Panc1 (cell line): Measurements from ENCODE around the gene HID1. TPM values are rescaled to one million over a fixed set of nuclear protein-coding genes. Genes with fewer than 3 reads are reported as not detected.

Source experiments
- ATAC-seq: fragments of 200-7000 bp; cut with Tn5 transposase; 2 replicates; pipeline ENCODE4 v1.9.1; 2020; ENCODE audit warnings: mild to moderate bottlenecking, moderate library complexity
- BruUV-seq: library from RNA; stranded (reverse); fragments of 400-500 nt; replicated peaks from 2 replicates; lab custom pipeline; 2021; lab: Mats Ljungman, UMichigan
- CTCF ChIA-PET: fragments of 300-600 bp; sonication (Branson Sonifier 250); formaldehyde crosslinking; loops from one replicate; lab custom pipeline; 2022; ENCODE audit warnings: antibody characterized with exemption; lab: Charles Lee
- POLR2A ChIA-PET: fragments of 300-600 bp; sonication (Branson Sonifier 250); formaldehyde crosslinking; loops from one replicate; lab custom pipeline; 2022; ENCODE audit warnings: antibody characterized with exemption; lab: Charles Lee
- DNase-seq: peaks from one replicate; pipeline ENCODE4 v3.0.0-alpha.2; 2010; ENCODE audit warnings: low read depth, low spot score
- H3K27ac ChIP-seq: 2 replicates; pipeline ENCODE4 v1.5.1; 2011; ENCODE audit warnings: mild to moderate bottlenecking, low read length, inconsistent platforms
- H3K27me3 ChIP-seq: fragments of 200-500 bp; sonication (Bioruptor generic); 2 replicates; pipeline ENCODE4 v1.6.0; 2014; ENCODE audit warnings: low read length, inconsistent platforms; ENCODE audit not compliant: control insufficient read depth, insufficient read depth
- H3K36me3 ChIP-seq: fragments of 200-500 bp; sonication (Bioruptor generic); 2 replicates; pipeline ENCODE4 v1.5.1; 2014; ENCODE audit warnings: inconsistent platforms, mild to moderate bottlenecking, low read length, moderate library complexity; ENCODE audit not compliant: control insufficient read depth, insufficient read depth
- H3K4me1 ChIP-seq: 2 replicates; pipeline ENCODE4 v1.5.1; 2011; ENCODE audit warnings: inconsistent platforms, mild to moderate bottlenecking, low read length, moderate library complexity; ENCODE audit not compliant: control insufficient read depth, insufficient read depth
- H3K4me3 ChIP-seq, 2 experiments: 2 replicates each; pipeline ENCODE4 v1.5.1; 2011 to 2012; ENCODE audit warnings: low read depth in 2 of 2, low read length in 2 of 2, mild to moderate bottlenecking in 2 of 2, inconsistent platforms in 1 of 2, moderate library complexity in 1 of 2
- H3K9me3 ChIP-seq: fragments of 200-500 bp; sonication (Bioruptor generic); 2 replicates; pipeline ENCODE4 v1.5.1; 2014; ENCODE audit warnings: low read depth, mild to moderate bottlenecking, inconsistent platforms, low read length, moderate library complexity; ENCODE audit not compliant: control insufficient read depth, insufficient read depth
- POLR2AphosphoS5 ChIP-seq: IDR thresholded peaks from 2 replicates; pipeline ENCODE4 v1.6.1; 2012; ENCODE audit warnings: mild to moderate bottlenecking, low read depth, low read length, moderate library complexity
- SIN3A ChIP-seq: IDR thresholded peaks from 2 replicates; pipeline ENCODE4 v1.6.1; 2012; ENCODE audit warnings: low read depth, mild to moderate bottlenecking, low read length, moderate library complexity, borderline replicate concordance; ENCODE audit not compliant: insufficient read depth
- TCF7L2 ChIP-seq: IDR thresholded peaks from 2 replicates; pipeline ENCODE4 v1.6.1; 2011; ENCODE audit warnings: mild to moderate bottlenecking, low read depth, low read length, inconsistent platforms
- in situ Hi-C: cut with HindIII; loops from 2 replicates; pipeline ENCODE4 v1.10.0; 2016; ENCODE audit warnings: low sequenced_read_pairs, low pct_unique_long_range_greater_than_20kb
- intact Hi-C: fragments of 100-400 bp; cut with micrococcal nuclease; formaldehyde crosslinking; loops from one replicate; pipeline ENCODE4 v1.10.0; 2022; ENCODE audit not compliant: unreplicated experiment
- total RNA-seq: library from RNA; stranded (reverse); gene quantifications from one replicate; pipeline ENCODE4 v1.2.1, GENCODE V29; 2021; ENCODE audit not compliant: unreplicated experiment
- TF ChIP-seq, protein P1 (sequence below): fragments of 450-650 bp; IDR thresholded peaks from 2 replicates; pipeline ENCODE4 v1.5.1; 2017; ENCODE audit warnings: mild to moderate bottlenecking
- TF ChIP-seq, protein P2 (sequence below), 2 experiments: IDR thresholded peaks; 2 replicates each; pipeline ENCODE4 v1.6.1; 2011 to 2012; ENCODE audit warnings: low read depth in 2 of 2, control low read depth in 1 of 2, low read length in 1 of 2, mild to moderate bottlenecking in 1 of 2, moderate library complexity in 1 of 2; ENCODE audit not compliant: insufficient read depth in 1 of 2

HID1 gene
- total RNA-seq, 1 experiment from 2014 or later, result 10.9 TPM

DNA sequence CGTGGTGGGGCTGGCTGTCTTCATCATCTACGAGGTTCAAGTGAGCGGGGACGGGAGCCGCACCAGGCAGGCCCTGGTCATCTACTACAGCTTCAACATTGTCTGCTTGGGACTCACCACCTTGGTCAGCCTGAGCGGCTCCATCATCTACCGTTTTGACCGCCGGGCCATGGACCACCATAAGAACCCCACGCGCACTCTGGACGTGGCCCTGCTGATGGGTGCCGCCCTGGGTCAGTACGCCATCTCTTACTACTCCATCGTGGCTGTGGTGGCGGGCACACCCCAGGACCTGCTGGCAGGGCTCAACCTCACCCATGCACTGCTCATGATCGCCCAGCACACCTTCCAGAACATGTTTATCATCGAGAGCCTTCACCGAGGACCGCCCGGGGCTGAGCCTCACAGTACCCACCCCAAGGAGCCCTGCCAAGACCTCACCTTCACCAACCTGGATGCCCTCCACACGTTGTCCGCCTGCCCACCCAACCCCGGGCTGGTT lies 42.0 kb downstream of the HID1 start:
- Histone ChIP-seq H3K27me3 (peaks cover 3% of the 10 kb centered on the region), H3K36me3 (no peaks in the 10 kb centered on the region), H3K4me1 (no peaks in the 10 kb centered on the region), H3K27ac (no peak overlapping the region), H3K4me3 (no peak overlapping the region), H3K9me3 (no peaks in the 10 kb centered on the region)
- ATAC-seq (no peak), DNase-seq (no peak)
- POLR2A ChIA-PET, result no interaction called here
- intact Hi-C loops, result no loop called here
- in situ Hi-C loops, result no loop called here
- CTCF ChIA-PET, result no interaction called here
- BruUV-seq, result no TSS peak
- TF ChIP-seq, protein P1, sequence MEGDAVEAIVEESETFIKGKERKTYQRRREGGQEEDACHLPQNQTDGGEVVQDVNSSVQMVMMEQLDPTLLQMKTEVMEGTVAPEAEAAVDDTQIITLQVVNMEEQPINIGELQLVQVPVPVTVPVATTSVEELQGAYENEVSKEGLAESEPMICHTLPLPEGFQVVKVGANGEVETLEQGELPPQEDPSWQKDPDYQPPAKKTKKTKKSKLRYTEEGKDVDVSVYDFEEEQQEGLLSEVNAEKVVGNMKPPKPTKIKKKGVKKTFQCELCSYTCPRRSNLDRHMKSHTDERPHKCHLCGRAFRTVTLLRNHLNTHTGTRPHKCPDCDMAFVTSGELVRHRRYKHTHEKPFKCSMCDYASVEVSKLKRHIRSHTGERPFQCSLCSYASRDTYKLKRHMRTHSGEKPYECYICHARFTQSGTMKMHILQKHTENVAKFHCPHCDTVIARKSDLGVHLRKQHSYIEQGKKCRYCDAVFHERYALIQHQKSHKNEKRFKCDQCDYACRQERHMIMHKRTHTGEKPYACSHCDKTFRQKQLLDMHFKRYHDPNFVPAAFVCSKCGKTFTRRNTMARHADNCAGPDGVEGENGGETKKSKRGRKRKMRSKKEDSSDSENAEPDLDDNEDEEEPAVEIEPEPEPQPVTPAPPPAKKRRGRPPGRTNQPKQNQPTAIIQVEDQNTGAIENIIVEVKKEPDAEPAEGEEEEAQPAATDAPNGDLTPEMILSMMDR, result no peak
- TF ChIP-seq SIN3A (no peak), TCF7L2 (no peak), POLR2AphosphoS5 (no peak)
- TF ChIP-seq, protein P2, sequence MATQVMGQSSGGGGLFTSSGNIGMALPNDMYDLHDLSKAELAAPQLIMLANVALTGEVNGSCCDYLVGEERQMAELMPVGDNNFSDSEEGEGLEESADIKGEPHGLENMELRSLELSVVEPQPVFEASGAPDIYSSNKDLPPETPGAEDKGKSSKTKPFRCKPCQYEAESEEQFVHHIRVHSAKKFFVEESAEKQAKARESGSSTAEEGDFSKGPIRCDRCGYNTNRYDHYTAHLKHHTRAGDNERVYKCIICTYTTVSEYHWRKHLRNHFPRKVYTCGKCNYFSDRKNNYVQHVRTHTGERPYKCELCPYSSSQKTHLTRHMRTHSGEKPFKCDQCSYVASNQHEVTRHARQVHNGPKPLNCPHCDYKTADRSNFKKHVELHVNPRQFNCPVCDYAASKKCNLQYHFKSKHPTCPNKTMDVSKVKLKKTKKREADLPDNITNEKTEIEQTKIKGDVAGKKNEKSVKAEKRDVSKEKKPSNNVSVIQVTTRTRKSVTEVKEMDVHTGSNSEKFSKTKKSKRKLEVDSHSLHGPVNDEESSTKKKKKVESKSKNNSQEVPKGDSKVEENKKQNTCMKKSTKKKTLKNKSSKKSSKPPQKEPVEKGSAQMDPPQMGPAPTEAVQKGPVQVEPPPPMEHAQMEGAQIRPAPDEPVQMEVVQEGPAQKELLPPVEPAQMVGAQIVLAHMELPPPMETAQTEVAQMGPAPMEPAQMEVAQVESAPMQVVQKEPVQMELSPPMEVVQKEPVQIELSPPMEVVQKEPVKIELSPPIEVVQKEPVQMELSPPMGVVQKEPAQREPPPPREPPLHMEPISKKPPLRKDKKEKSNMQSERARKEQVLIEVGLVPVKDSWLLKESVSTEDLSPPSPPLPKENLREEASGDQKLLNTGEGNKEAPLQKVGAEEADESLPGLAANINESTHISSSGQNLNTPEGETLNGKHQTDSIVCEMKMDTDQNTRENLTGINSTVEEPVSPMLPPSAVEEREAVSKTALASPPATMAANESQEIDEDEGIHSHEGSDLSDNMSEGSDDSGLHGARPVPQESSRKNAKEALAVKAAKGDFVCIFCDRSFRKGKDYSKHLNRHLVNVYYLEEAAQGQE (IDR thresholded peaks at IDR 0.05; ENCODE audit: insufficient read depth in 1 of 2, low read depth in 2 of 2, low read length in 1 of 2), result no peak

DNA sequence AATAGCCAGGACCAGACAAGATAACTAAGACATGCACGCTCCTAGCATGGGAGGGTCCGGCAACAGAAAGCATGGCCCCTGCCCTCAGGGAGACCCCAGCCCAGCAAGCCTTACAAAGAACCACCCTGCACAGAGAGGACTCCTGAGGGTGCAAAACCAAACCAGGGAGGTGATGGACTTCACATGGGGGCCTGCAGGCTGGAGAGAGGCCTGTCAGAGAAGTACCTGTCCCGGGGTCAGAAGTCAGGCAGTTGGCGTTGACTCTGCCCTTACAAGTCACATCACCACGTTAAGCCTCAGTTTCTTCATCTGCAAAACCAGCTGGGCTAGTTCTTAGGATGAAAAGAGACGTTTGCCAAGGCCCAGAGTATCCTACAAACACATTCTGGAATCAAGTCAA lies 43.8 kb downstream of the HID1 start:
- H3K27me3 ChIP-seq, result peaks cover 12% of the 10 kb centered on the region
- no TSS peak for BruUV-seq
- POLR2A ChIA-PET, result no interaction called here
- H3K27ac ChIP-seq, result no peak overlapping the region
- intact Hi-C loops (no loop called here), in situ Hi-C loops (no loop called here)
- H3K4me1 ChIP-seq, result no peaks in the 10 kb centered on the region
- no peaks in the 10 kb centered on the region for H3K9me3 ChIP-seq
- DNase-seq (no peak), ATAC-seq (no peak)
- H3K4me3 ChIP-seq, result no peak overlapping the region
- CTCF ChIA-PET, result interaction anchor here (1.0 to 1.1 kb wide), 2 partner anchors 9 to 27 kb away, joined by 3 read pairs; no protein-coding TSS in a partner anchor
- H3K36me3 ChIP-seq, result no peaks in the 10 kb centered on the region
- TF ChIP-seq SIN3A (no peak), TCF7L2 (no peak), POLR2AphosphoS5 (no peak)
- TF ChIP-seq, protein P2 (IDR thresholded peaks at IDR 0.05; ENCODE audit: insufficient read depth in 1 of 2, low read depth in 2 of 2, low read length in 1 of 2), result no peak
- TF ChIP-seq, protein P1, result no peak
